ENCODE data around the gene FIGNL1. TPM values are rescaled to one million over a fixed set of nuclear protein-coding genes. Genes with fewer than 3 reads are reported as not detected.
A peak's percentile ranks its signal among the peaks of the same experiment; 100 is the strongest.
"Not testable (repeated sequence)": the region's sequence is repeated elsewhere in the genome, so short reads cannot be mapped to it uniquely, and the experiment has no call there.

Gene FIGNL1
- total RNA-seq, 1 experiment from 2014 or later = 38.4 TPM

GRCh38 chr7:50463035-50463434 is 12.9 kb upstream of the FIGNL1 start:
- Histone ChIP-seq H3K36me3 (no peaks in the 10 kb centered on the region), H3K27ac (no peak overlapping the region), H3K9me3 (replicated peaks) (no peaks in the 10 kb centered on the region), H3K27me3 (replicated peaks) (no peaks in the 10 kb centered on the region), H3K4me1 (replicated peaks) (no peaks in the 10 kb centered on the region), H3K4me3 (no peak overlapping the region)
- DNase-seq (ENCODE audit: low read depth in 1 of 2, low spot score in 2 of 2) = no peak

- no peaks in the 10 kb centered on the region for H3K9me3 ChIP-seq (replicated peaks)
- H3K4me3 ChIP-seq = no peak overlapping the region
- no peaks in the 10 kb centered on the region for H3K36me3 ChIP-seq
Observed at GRCh38 chr7:50462361-50462760, 12.2 kb upstream of the FIGNL1 start.

GRCh38 chr7:50461695-50462094 is 11.5 kb upstream of the FIGNL1 start:
- Histone ChIP-seq H3K36me3 (no peaks in the 10 kb centered on the region), H3K4me1 (replicated peaks) (no peaks in the 10 kb centered on the region), H3K27me3 (replicated peaks) (no peaks in the 10 kb centered on the region; the same call in 1 of the 2 replicates), H3K27ac (no peak overlapping the region), H3K9me3 (replicated peaks) (no peaks in the 10 kb centered on the region), H3K4me3 (no peak overlapping the region)
- no peak for DNase-seq (ENCODE audit: low read depth in 1 of 2, low spot score in 2 of 2)

More at GRCh38 chr7:50462361-50462760, 12.2 kb upstream of the FIGNL1 start:
- Histone ChIP-seq H3K4me1 (replicated peaks) (no peaks in the 10 kb centered on the region), H3K27me3 (replicated peaks) (no peaks in the 10 kb centered on the region), H3K27ac (no peak overlapping the region)
- no peak for DNase-seq (ENCODE audit: low read depth in 1 of 2, low spot score in 2 of 2)

GRCh38 chr7:50459183-50459582 is 9.0 kb upstream of the FIGNL1 start:
- H3K36me3 ChIP-seq = not testable (repeated sequence)

GRCh38 chr7:50458651-50459050 is 8.5 kb upstream of the FIGNL1 start:
- not testable (repeated sequence) for H3K27ac ChIP-seq; H3K4me3 ChIP-seq; H3K4me1 ChIP-seq (replicated peaks); H3K9me3 ChIP-seq (replicated peaks); H3K27me3 ChIP-seq (replicated peaks); H3K36me3 ChIP-seq; DNase-seq (ENCODE audit: low read depth in 1 of 2, low spot score in 2 of 2)

More at GRCh38 chr7:50459183-50459582, 9.0 kb upstream of the FIGNL1 start:
- H3K4me3 ChIP-seq; H3K4me1 ChIP-seq (replicated peaks); H3K27ac ChIP-seq; H3K27me3 ChIP-seq (replicated peaks); DNase-seq (ENCODE audit: low read depth in 1 of 2, low spot score in 2 of 2); H3K9me3 ChIP-seq (replicated peaks): not testable (repeated sequence)

GRCh38 chr7:50456371-50457123 is 6.4 kb upstream of the FIGNL1 start:
- Histone ChIP-seq H3K4me1 (replicated peaks) (no peaks in the 10 kb centered on the region), H3K27ac (no peak overlapping the region), H3K36me3 (no peaks in the 10 kb centered on the region), H3K9me3 (replicated peaks) (no peaks in the 10 kb centered on the region), H3K27me3 (replicated peaks) (no peaks in the 10 kb centered on the region; the same call in 1 of the 2 replicates), H3K4me3 (no peak overlapping the region)
- DNase-seq (ENCODE audit: low read depth in 1 of 2, low spot score in 2 of 2) = no peak

- no peak for DNase-seq (ENCODE audit: low read depth in 1 of 2, low spot score in 2 of 2)
- Histone ChIP-seq H3K27me3 (replicated peaks) (no peaks in the 10 kb centered on the region; the same call in 1 of the 2 replicates), H3K4me1 (replicated peaks) (peaks cover 1% of the 10 kb centered on the region; the same call in 1 of the 2 replicates), H3K9me3 (replicated peaks) (no peaks in the 10 kb centered on the region), H3K36me3 (no peaks in the 10 kb centered on the region), H3K4me3 (no peak overlapping the region), H3K27ac (no peak overlapping the region)
Observed at GRCh38 chr7:50455658-50456057, 5.5 kb upstream of the FIGNL1 start.

- Histone ChIP-seq H3K27me3 (replicated peaks) (no peaks in the 10 kb centered on the region; the same call in 1 of the 2 replicates), H3K27ac (no peak overlapping the region), H3K4me1 (replicated peaks) (peaks cover 5% of the 10 kb centered on the region; the same call in 1 of the 2 replicates), H3K4me3 (no peak overlapping the region), H3K36me3 (no peaks in the 10 kb centered on the region), H3K9me3 (replicated peaks) (no peaks in the 10 kb centered on the region)
- no peak for DNase-seq (ENCODE audit: low read depth in 1 of 2, low spot score in 2 of 2)
Observed at GRCh38 chr7:50454968-50455367, 4.8 kb upstream of the FIGNL1 start.

- Histone ChIP-seq H3K4me3 (peak overlapping the region; percentile 72), H3K4me1 (replicated peaks) (peaks cover 19% of the 10 kb centered on the region), H3K27me3 (replicated peaks) (no peaks in the 10 kb centered on the region), H3K36me3 (peaks cover 23% of the 10 kb centered on the region), H3K9me3 (replicated peaks) (no peaks in the 10 kb centered on the region), H3K27ac (peak overlapping the region; percentile 52; the same call in 1 of the 2 replicates)
- DNase-seq (ENCODE audit: low read depth in 1 of 2, low spot score in 2 of 2) = no peak
Observed at GRCh38 chr7:50450590-50451032, 461 bp upstream of the FIGNL1 start.

- Histone ChIP-seq H3K27me3 (replicated peaks) (no peaks in the 10 kb centered on the region), H3K27ac (no peak overlapping the region), H3K4me3 (peak overlapping the region; percentile 72), H3K4me1 (replicated peaks) (peaks cover 19% of the 10 kb centered on the region), H3K9me3 (replicated peaks) (no peaks in the 10 kb centered on the region), H3K36me3 (peaks cover 34% of the 10 kb centered on the region)
- no peak for DNase-seq (ENCODE audit: low read depth in 1 of 2, low spot score in 2 of 2)
Observed at GRCh38 chr7:50449501-50449880, 659 bp downstream of the FIGNL1 start.

- no peaks in the 10 kb centered on the region for H3K27me3 ChIP-seq (replicated peaks)
- peaks cover 39% of the 10 kb centered on the region for H3K36me3 ChIP-seq
- DNase-seq (ENCODE audit: low read depth in 1 of 2, low spot score in 2 of 2) = no peak
- H3K27ac ChIP-seq = no peak overlapping the region
- peaks cover 19% of the 10 kb centered on the region for H3K4me1 ChIP-seq (replicated peaks)
- no peaks in the 10 kb centered on the region for H3K9me3 ChIP-seq (replicated peaks)
- H3K4me3 ChIP-seq = no peak overlapping the region
Observed at GRCh38 chr7:50448823-50449222, 1.3 kb downstream of the FIGNL1 start.

- no peak overlapping the region for H3K4me3 ChIP-seq
- H3K27me3 ChIP-seq (replicated peaks) = no peaks in the 10 kb centered on the region
- H3K4me1 ChIP-seq (replicated peaks) = peaks cover 19% of the 10 kb centered on the region
- H3K36me3 ChIP-seq = peaks cover 53% of the 10 kb centered on the region
- no peaks in the 10 kb centered on the region for H3K9me3 ChIP-seq (replicated peaks)
- no peak for DNase-seq (ENCODE audit: low read depth in 1 of 2, low spot score in 2 of 2)
- H3K27ac ChIP-seq = no peak overlapping the region
Observed at GRCh38 chr7:50446542-50446960, 3.6 kb downstream of the FIGNL1 start.

GRCh38 chr7:50436133-50436806 is 13.9 kb downstream of the FIGNL1 start:
- Histone ChIP-seq H3K27ac (peak overlapping the region; percentile 38; the same call in 1 of the 2 replicates), H3K27me3 (replicated peaks) (no peaks in the 10 kb centered on the region), H3K4me1 (replicated peaks) (0 out of 2 replicates have a peak, but pooled peaks cover 4% of the 10 kb centered on the region), H3K4me3 (no peak overlapping the region), H3K36me3 (peaks cover 34% of the 10 kb centered on the region), H3K9me3 (replicated peaks) (no peaks in the 10 kb centered on the region)
- DNase-seq (ENCODE audit: low read depth in 1 of 2, low spot score in 2 of 2) = peak in 1 of 2 experiments; percentile 11

GRCh38 chr7:50431722-50432305 is 18.3 kb downstream of the FIGNL1 start:
- no peak for DNase-seq (ENCODE audit: low read depth in 1 of 2, low spot score in 2 of 2)
- H3K36me3 ChIP-seq = no peaks in the 10 kb centered on the region

More at GRCh38 chr7:50431722-50432305, 18.3 kb downstream of the FIGNL1 start:
- Histone ChIP-seq H3K4me1 (replicated peaks) (0 out of 2 replicates have a peak, but pooled peaks cover 3% of the 10 kb centered on the region), H3K9me3 (replicated peaks) (no peaks in the 10 kb centered on the region), H3K27ac (no peak overlapping the region), H3K27me3 (replicated peaks) (no peaks in the 10 kb centered on the region), H3K4me3 (no peak overlapping the region)

Measured in SJSA1 (cell line).